Tibial nerve (tissue), 4 donors: Measurements from ENCODE around the gene HAO1.

Source experiments
- CTCF ChIP-seq, 5 experiments: fragments of 200-600 bp in 3 of 5; fragments of 450-650 bp in 2 of 5; sonication (generic) in 3 of 5; IDR thresholded peaks; one replicate each; pipeline ENCODE4 v1.5.1; 2016 to 2019; ENCODE audit warnings: antibody characterized with exemption in 5 of 5, mild to moderate bottlenecking in 3 of 5, moderate library complexity in 2 of 5
- EP300 ChIP-seq, 2 donors: sonication (generic); formaldehyde crosslinking; IDR thresholded peaks; one replicate each; pipeline ENCODE4 v1.6.1; 2017; ENCODE audit warnings: antibody characterized with exemption in 2 of 2, mild to moderate bottlenecking in 1 of 2
- POLR2A ChIP-seq, 2 donors: fragments of 450-650 bp; IDR thresholded peaks; one replicate each; pipeline ENCODE4 v1.6.1; 2017; ENCODE audit warnings: antibody characterized with exemption in 2 of 2, mild to moderate bottlenecking in 2 of 2, moderate library complexity in 2 of 2

GRCh38 chr20:7938058-7938457 lies 2.2 kb downstream of the HAO1 start:
- TF ChIP-seq CTCF (IDR thresholded peaks at IDR 0.05), result no peak
- no peak for TF ChIP-seq POLR2A (IDR thresholded peaks at IDR 0.05)
- no peak for TF ChIP-seq EP300 (IDR thresholded peaks at IDR 0.05)
